K562 (cell line): ENCODE results near the gene SSR2. TPM values are rescaled to one million over a fixed set of nuclear protein-coding genes. Genes with fewer than 3 reads are reported as not detected.

ENCODE experiments used
- ARID1B ChIP-seq: fragments of 450-650 bp; IDR thresholded peaks from 2 replicates; pipeline ENCODE4 v1.6.1; 2016; ENCODE audit warnings: antibody characterized with exemption, mild to moderate bottlenecking, inconsistent platforms
- BCOR ChIP-seq: fragments of 450-650 bp; IDR thresholded peaks from 2 replicates; pipeline ENCODE4 v1.6.1; 2016
- CSDE1 ChIP-seq, 2 experiments: fragments of 450-650 bp; IDR thresholded peaks; 2 replicates each; pipeline ENCODE4 v1.6.1; 2016; ENCODE audit warnings: mild to moderate bottlenecking in 1 of 2
- FOXM1 ChIP-seq, 2 experiments: fragments of 450-650 bp in 1 of 2; sonication (generic) in 1 of 2; formaldehyde crosslinking in 1 of 2; IDR thresholded peaks; 2 replicates each; pipeline versions ENCODE4 v1.6.1 to v1.9.0; 2017 to 2022; ENCODE audit warnings: low read depth in 2 of 2, mild to moderate bottlenecking in 2 of 2, missing genetic modification reagents in 1 of 2, moderate library complexity in 1 of 2
- GTF2F1 ChIP-seq: IDR thresholded peaks from 2 replicates; pipeline ENCODE4 v1.6.1; 2011; ENCODE audit warnings: low read depth, low read length, improper control_type of control experiment
- JUND ChIP-seq, 2 experiments: IDR thresholded peaks; 2 replicates in 1 of 2; 3 replicates in 1 of 2; pipeline ENCODE4 v1.6.1; 2011; ENCODE audit warnings: borderline replicate concordance in 2 of 2, low read depth in 2 of 2, low read length in 2 of 2, improper control_type of control experiment in 1 of 2, missing biosample characterization in 1 of 2, missing genetic modification characterization in 1 of 2, missing genetic modification reagents in 1 of 2
- KLF13 ChIP-seq: fragments of 450-650 bp; IDR thresholded peaks from 2 replicates; pipeline ENCODE4 v1.6.1; 2016; ENCODE audit warnings: missing genetic modification characterization, low read depth, mild to moderate bottlenecking, missing compliant biosample characterization, moderate library complexity, borderline replicate concordance
- L3MBTL2 ChIP-seq: fragments of 450-650 bp; IDR thresholded peaks from 2 replicates; pipeline ENCODE4 v1.6.1; 2016; ENCODE audit warnings: mild to moderate bottlenecking, moderate library complexity
- PKNOX1 ChIP-seq: fragments of 450-650 bp; IDR thresholded peaks from 2 replicates; pipeline ENCODE4 v1.6.1; 2016
- POLR2A ChIP-seq: fragments of 450-650 bp; conservative IDR thresholded peaks from 2 replicates; pipeline ENCODE4 v1.6.1; 2016
- POLR2AphosphoS5 ChIP-seq: IDR thresholded peaks from 2 replicates; pipeline ENCODE4 v1.6.1; 2011; ENCODE audit warnings: mild to moderate bottlenecking, low read depth, low read length, moderate library complexity; ENCODE audit not compliant: control insufficient read depth, insufficient read depth
- POLR2G ChIP-seq: fragments of 200-400 bp; formaldehyde crosslinking; IDR thresholded peaks from 2 replicates; pipeline ENCODE4 v1.6.1; 2017; ENCODE audit warnings: low read depth, mild to moderate bottlenecking, antibody characterized with exemption, low read length, moderate library complexity
- RB1 ChIP-seq: fragments of 450-650 bp; IDR thresholded peaks from 2 replicates; pipeline ENCODE4 v1.6.1; 2017; ENCODE audit warnings: low read depth, mild to moderate bottlenecking
- TEAD1 ChIP-seq, 2 experiments: fragments of 450-650 bp in 1 of 2; sonication (generic) in 1 of 2; formaldehyde crosslinking; IDR thresholded peaks; 2 replicates each; pipeline versions ENCODE4 v1.4.0 to v1.8.0; 2020 to 2022; ENCODE audit warnings: mild to moderate bottlenecking in 2 of 2, missing genetic modification reagents in 1 of 2
- TOE1 ChIP-seq, 2 experiments: fragments of 450-650 bp in 1 of 2; sonication (generic) in 1 of 2; formaldehyde crosslinking in 1 of 2; IDR thresholded peaks; 2 replicates each; pipeline versions ENCODE4 v1.7.1 to v1.8.0; 2016 to 2022; ENCODE audit warnings: borderline replicate concordance in 2 of 2, mild to moderate bottlenecking in 2 of 2, antibody characterized with exemption in 1 of 2, inconsistent platforms in 1 of 2, low read depth in 1 of 2, missing genetic modification reagents in 1 of 2, moderate library complexity in 1 of 2
- ZNF253 ChIP-seq: fragments of 250-450 bp; sonication (Bioruptor Pico); conservative IDR thresholded peaks from 2 replicates; pipeline ENCODE4 v1.6.1; 2021; ENCODE audit warnings: mild to moderate bottlenecking
- polyA plus RNA-seq, 8 experiments: library from polyadenylated mRNA; depleted of rRNA in 4 of 8; stranded (reverse) in 5 of 8; unstranded in 3 of 8; fragments of >200 nt; fragmentation: Nextera tagmentation in 2 of 8; fragmentation: Illumina TruSeq in 1 of 8; extraction: Ambion mirVana in 2 of 8; extraction: Trizol in 1 of 8; gene quantifications; 2 replicates each; pipeline versions ENCODE4 v1.2.1 to v1.2.3, GENCODE V29; 2011 to 2014; ENCODE audit warnings: inconsistent platforms in 1 of 8, missing spikeins in 1 of 8
- total RNA-seq, 7 experiments: library from RNA; depleted of rRNA in 6 of 7; stranded (reverse); fragments of >200 nt in 6 of 7; fragmentation: Illumina TruSeq in 2 of 7; extraction: Trizol in 2 of 7; gene quantifications; 2 replicates each; pipeline versions ENCODE4 v1.2.1 to v1.2.3, GENCODE V29; 2011 to 2021; ENCODE audit warnings: low replicate concordance in 1 of 7
- TF ChIP-seq, protein P1 (sequence below), 2 experiments: IDR thresholded peaks; 2 replicates each; pipeline ENCODE4 v1.6.1; 2012; ENCODE audit warnings: improper control_type of control experiment in 2 of 2, low read depth in 2 of 2, low read length in 2 of 2, borderline replicate concordance in 1 of 2
- TF ChIP-seq, protein P2 (sequence below): fragments of 450-650 bp; formaldehyde crosslinking; conservative IDR thresholded peaks from 2 replicates; pipeline ENCODE4 v1.4.0; 2022; ENCODE audit warnings: mild to moderate bottlenecking, missing genetic modification characterization

Gene SSR2
- total and polyA plus RNA-seq, 9 of the 15 experiments (the other 6 are each of a cell fraction or from before 2014, with no cell fraction given): 161 to 411 (median 240) TPM

- TF ChIP-seq, protein P1, sequence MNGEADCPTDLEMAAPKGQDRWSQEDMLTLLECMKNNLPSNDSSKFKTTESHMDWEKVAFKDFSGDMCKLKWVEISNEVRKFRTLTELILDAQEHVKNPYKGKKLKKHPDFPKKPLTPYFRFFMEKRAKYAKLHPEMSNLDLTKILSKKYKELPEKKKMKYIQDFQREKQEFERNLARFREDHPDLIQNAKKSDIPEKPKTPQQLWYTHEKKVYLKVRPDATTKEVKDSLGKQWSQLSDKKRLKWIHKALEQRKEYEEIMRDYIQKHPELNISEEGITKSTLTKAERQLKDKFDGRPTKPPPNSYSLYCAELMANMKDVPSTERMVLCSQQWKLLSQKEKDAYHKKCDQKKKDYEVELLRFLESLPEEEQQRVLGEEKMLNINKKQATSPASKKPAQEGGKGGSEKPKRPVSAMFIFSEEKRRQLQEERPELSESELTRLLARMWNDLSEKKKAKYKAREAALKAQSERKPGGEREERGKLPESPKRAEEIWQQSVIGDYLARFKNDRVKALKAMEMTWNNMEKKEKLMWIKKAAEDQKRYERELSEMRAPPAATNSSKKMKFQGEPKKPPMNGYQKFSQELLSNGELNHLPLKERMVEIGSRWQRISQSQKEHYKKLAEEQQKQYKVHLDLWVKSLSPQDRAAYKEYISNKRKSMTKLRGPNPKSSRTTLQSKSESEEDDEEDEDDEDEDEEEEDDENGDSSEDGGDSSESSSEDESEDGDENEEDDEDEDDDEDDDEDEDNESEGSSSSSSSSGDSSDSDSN (IDR thresholded peaks at IDR 0.05; ENCODE audit: borderline replicate concordance in 1 of 2, low read depth in 2 of 2, low read length in 2 of 2): peak in 1 of 2 experiments; percentile 17; a peak in 1 of 4 replicates
- TF ChIP-seq BCOR (peak; percentile 91), RB1 (0 out of 2 replicates have a peak, but pooled peaks have one; percentile 22), KLF13 (peak; percentile 65; the same call in 1 of the 2 replicates), ARID1B (peak; percentile 37; the same call in 1 of the 2 replicates), POLR2AphosphoS5 (0 out of 2 replicates have a peak, but pooled peaks have one; percentile 20), TOE1 (IDR thresholded peaks at IDR 0.05; ENCODE audit: borderline replicate concordance) (peak; percentile 47; the same call in 1 of the 2 replicates), TOE1 (CRISPR knock-in tag; IDR thresholded peaks at IDR 0.05; ENCODE audit: borderline replicate concordance, low read depth) (no peak), PKNOX1 (peak; percentile 79), L3MBTL2 (peak; percentile 39), GTF2F1 (no peak), CSDE1 (IDR thresholded peaks at IDR 0.05) (no peak), ZNF253 (CRISPR knock-in tag) (no peak), FOXM1 (IDR thresholded peaks at IDR 0.05; ENCODE audit: low read depth) (no peak), FOXM1 (CRISPR knock-in tag; IDR thresholded peaks at IDR 0.05; ENCODE audit: low read depth) (no peak), JUND (IDR thresholded peaks at IDR 0.05; ENCODE audit: borderline replicate concordance, low read depth, low read length) (no peak), JUND (tag; IDR thresholded peaks at IDR 0.05; ENCODE audit: borderline replicate concordance, low read depth, low read length) (peak; percentile 3; the same call in 1 of the 3 replicates), TEAD1 (CRISPR knock-in tag; IDR thresholded peaks at IDR 0.05) (no peak; a peak in 1 of 4 replicates), POLR2A (peak; percentile 40; the same call in 1 of the 2 replicates), POLR2G (peak; percentile 77)
- TF ChIP-seq, protein P2, sequence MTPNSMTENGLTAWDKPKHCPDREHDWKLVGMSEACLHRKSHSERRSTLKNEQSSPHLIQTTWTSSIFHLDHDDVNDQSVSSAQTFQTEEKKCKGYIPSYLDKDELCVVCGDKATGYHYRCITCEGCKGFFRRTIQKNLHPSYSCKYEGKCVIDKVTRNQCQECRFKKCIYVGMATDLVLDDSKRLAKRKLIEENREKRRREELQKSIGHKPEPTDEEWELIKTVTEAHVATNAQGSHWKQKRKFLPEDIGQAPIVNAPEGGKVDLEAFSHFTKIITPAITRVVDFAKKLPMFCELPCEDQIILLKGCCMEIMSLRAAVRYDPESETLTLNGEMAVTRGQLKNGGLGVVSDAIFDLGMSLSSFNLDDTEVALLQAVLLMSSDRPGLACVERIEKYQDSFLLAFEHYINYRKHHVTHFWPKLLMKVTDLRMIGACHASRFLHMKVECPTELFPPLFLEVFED (CRISPR knock-in tag): no peak
Measured at GRCh38 chr1:156052862-156053767, 32.4 kb upstream of the SSR2 start (continued).
